Measurements from ENCODE around the gene HCLS1.
"Not testable (repeated sequence)": the region's sequence is repeated elsewhere in the genome, so short reads cannot be mapped to it uniquely, and the experiment has no call there.

DNA sequence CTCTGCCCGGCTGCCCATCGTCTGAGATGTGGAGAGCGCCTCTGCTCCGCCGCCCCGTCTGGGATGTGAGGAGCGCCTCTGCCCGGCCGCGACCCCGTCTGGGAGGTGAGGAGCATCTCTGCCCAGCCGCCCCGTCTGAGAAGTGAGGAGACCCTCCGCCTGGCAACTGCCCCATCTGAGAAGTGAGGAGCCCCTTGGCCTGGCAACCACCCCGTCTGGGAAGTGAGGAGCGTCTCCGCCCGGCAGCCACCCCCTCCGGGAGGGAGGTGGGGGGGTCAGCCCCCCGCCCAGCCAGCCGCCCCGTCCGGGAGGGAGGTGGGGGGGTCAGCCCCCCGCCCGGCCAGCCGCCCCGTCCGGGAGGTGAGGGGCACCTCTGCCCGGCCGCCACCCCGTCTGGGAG lies 28.0 kb upstream of the HCLS1 start:
- TF ChIP-seq, protein P1, sequence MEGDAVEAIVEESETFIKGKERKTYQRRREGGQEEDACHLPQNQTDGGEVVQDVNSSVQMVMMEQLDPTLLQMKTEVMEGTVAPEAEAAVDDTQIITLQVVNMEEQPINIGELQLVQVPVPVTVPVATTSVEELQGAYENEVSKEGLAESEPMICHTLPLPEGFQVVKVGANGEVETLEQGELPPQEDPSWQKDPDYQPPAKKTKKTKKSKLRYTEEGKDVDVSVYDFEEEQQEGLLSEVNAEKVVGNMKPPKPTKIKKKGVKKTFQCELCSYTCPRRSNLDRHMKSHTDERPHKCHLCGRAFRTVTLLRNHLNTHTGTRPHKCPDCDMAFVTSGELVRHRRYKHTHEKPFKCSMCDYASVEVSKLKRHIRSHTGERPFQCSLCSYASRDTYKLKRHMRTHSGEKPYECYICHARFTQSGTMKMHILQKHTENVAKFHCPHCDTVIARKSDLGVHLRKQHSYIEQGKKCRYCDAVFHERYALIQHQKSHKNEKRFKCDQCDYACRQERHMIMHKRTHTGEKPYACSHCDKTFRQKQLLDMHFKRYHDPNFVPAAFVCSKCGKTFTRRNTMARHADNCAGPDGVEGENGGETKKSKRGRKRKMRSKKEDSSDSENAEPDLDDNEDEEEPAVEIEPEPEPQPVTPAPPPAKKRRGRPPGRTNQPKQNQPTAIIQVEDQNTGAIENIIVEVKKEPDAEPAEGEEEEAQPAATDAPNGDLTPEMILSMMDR (IDR thresholded peaks at IDR 0.05; ENCODE audit: low read length) = not testable (repeated sequence)
- TF ChIP-seq EZH2 (IDR thresholded peaks at IDR 0.05; ENCODE audit: borderline replicate concordance, low read length) = not testable (repeated sequence)

Measured in OCI-LY1 (cell line).